LNCAP (cell line): ENCODE measurements around the gene CCDC14.

ENCODE experiments used
- CTCF ChIP-seq: fragments of 450-650 bp; IDR thresholded peaks from 2 replicates; pipeline ENCODE4 v1.5.1; 2017; ENCODE audit warnings: mild to moderate bottlenecking

The CCDC14 gene

DNA sequence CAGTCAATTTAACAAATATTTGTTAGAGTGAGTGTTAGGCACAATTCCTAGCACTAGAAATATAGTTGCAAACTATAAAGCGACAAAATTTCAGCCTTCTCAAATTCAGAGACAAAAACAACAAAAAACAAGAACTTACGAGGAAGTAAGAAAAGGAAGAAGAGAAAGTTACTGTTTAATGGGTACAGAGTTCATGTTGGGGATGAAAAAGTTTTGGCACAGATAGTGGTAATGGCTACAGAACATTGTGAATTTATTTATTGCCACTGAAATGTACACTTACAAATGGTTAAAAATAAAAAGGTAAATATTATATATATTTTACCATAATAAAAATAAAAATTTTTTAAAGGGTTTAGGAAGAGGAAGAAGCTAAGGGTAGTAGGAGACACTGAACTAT is 21.3 kb downstream of the CCDC14 start:
- no peak for TF ChIP-seq CTCF

DNA sequence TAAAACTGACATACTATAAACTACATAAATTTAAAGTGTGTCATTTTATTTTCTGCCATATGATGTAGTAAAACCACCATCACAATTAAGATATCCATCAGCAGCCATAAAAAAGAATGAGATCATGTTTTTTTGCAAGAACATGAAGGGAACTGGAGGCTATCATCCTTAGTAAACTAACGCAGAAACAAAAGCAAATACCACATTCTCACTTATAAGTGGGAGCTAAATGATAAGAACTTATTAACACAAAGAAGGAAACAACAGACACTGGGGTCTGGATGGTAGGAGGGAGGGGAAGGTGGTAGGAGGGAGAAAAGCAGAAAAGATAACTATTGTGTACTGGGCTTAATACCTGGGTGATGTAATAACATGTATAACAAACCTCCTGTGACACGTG is 24.6 kb downstream of the CCDC14 start:
- no peak for TF ChIP-seq CTCF

GRCh38 chr3:123935830-123936229 is 25.2 kb downstream of the CCDC14 start:
- TF ChIP-seq CTCF = no peak

DNA sequence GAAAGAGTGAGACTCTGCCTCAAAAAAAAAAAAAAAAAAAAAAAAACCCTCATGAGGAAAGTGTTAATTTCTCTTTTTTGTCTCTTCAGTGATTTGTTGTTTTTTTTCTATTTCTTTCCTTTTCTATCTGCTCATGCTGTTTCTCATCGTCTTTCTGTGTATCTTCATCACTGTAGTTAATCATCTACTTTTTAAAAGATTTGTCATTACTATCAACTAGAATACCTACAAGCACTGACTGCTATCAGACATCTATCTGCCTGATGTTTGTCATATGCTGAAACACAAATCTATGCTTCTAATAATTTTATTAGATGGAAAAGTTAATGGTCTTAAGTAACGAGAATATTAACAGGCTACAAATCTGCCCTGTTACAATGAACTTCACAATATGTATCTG is 26.8 kb downstream of the CCDC14 start:
- no peak for TF ChIP-seq CTCF

- no peak for TF ChIP-seq CTCF
Observed at GRCh38 chr3:123930445-123930844, 30.6 kb downstream of the CCDC14 start.

- TF ChIP-seq CTCF = no peak
Observed at GRCh38 chr3:123929325-123929724, 31.7 kb downstream of the CCDC14 start.

- TF ChIP-seq CTCF = no peak
Observed at GRCh38 chr3:123926396-123926795, 34.6 kb downstream of the CCDC14 start.

DNA sequence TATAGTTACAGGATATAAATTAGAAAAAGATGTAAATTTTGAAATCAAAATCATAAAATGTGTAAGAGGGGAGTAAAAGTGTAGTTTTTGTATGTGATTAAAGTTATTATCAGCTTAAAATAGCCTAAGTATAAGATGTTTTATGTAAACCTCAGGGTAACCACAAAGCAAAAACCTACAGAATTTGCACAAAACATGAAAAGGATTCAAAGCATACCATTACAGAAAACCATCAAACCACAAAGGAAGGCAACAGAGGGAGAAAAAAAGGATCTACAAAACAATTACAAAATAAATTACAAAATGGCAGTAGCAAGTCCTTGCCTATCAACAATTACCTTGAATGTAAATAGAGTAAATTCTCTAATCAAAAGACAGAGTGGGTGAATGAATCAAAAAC is 40.2 kb downstream of the CCDC14 start:
- TF ChIP-seq CTCF = no peak
